ENCODE measurements around the gene PVALB.
A peak's percentile ranks its signal among the peaks of the same experiment; 100 is the strongest.

Gene PVALB

GRCh38 chr22:36809351-36809750, 7.5 kb downstream of the PVALB start:
- DNase-seq (ENCODE audit: insufficient read length, low spot score) (no peak), FAIRE-seq (no peak)
- TF ChIP-seq POU2F2 (IDR thresholded peaks at IDR 0.05; ENCODE audit: low read depth, low read length) (no peak), SPI1 (IDR thresholded peaks at IDR 0.05; ENCODE audit: low read depth, low read length) (no peak), POLR2A (IDR thresholded peaks at IDR 0.05; ENCODE audit: low read depth, low read length) (no peak), TAF1 (IDR thresholded peaks at IDR 0.05; ENCODE audit: low read depth, low read length) (no peak), PAX5 (IDR thresholded peaks at IDR 0.05; ENCODE audit: insufficient read depth, low read length, severe bottlenecking) (no peak), POLR2AphosphoS5 (IDR thresholded peaks at IDR 0.05; ENCODE audit: low read depth, low read length) (no peak)

DNA sequence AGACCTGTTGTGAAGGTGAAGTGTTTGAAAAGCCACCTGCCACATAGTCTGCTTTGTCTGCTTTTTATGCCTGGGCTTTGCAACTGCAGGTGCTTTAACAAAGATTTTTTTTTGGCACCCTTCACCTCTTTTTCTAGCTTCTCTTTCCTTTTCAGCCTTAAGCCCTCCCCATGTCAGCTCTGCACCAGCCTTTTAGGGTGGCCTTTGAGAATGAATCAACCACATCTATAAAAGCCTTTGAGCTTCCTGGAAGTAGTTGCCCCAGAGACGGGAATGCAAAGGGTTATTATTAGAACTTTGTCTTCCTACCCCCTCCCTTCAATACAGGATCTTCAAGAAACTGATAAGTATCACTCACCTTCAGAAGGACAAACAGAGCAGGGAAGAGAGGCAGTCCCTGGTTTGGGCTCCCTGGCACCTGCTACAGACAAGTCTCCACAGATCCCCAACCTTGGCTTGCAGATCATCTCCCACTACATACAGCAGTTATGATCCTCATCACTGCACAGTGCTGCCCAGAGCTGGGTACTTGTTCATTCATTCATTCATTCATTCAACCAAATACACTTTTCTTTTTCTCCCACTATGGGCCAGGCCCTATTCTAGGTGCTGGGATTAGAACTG, 8.0 kb downstream of the PVALB start:
- TF ChIP-seq SPI1 (IDR thresholded peaks at IDR 0.05; ENCODE audit: low read depth, low read length) (no peak), TAF1 (IDR thresholded peaks at IDR 0.05; ENCODE audit: low read depth, low read length) (no peak), POLR2A (IDR thresholded peaks at IDR 0.05; ENCODE audit: low read depth, low read length) (no peak), POLR2AphosphoS5 (IDR thresholded peaks at IDR 0.05; ENCODE audit: low read depth, low read length) (no peak), POU2F2 (IDR thresholded peaks at IDR 0.05; ENCODE audit: low read depth, low read length) (no peak), PAX5 (IDR thresholded peaks at IDR 0.05; ENCODE audit: insufficient read depth, low read length, severe bottlenecking) (no peak)
- FAIRE-seq (no peak), DNase-seq (ENCODE audit: insufficient read length, low spot score) (no peak)

DNA sequence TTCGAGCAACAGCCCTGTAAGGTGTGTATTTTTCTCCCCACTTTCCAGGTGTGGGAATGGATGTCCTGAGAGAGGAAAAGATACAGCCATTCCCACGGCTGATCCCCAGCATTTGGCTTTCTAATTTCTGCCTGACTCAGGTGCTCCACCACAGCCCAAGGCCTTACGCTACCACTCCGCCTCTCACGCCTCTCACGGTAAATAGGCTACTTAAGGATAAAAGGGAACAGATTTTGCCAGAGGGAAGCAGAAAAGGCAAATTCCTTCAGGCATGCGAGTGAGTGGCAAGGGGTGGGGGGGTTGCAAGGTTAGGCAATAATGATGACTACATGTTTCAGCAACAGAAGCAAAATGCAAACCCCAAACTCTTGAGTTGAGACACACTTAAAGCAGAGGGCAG, 9.2 kb downstream of the PVALB start:
- TF ChIP-seq TAF1 (IDR thresholded peaks at IDR 0.05; ENCODE audit: low read depth, low read length) (no peak), POU2F2 (IDR thresholded peaks at IDR 0.05; ENCODE audit: low read depth, low read length) (no peak)
- no peak for FAIRE-seq

GRCh38 chr22:36806835-36807234, 10.0 kb downstream of the PVALB start:
- no peak for DNase-seq (ENCODE audit: insufficient read length, low spot score)
- no peak for FAIRE-seq
- TF ChIP-seq PAX5 (IDR thresholded peaks at IDR 0.05; ENCODE audit: insufficient read depth, low read length, severe bottlenecking): no peak
- TF ChIP-seq POLR2A (IDR thresholded peaks at IDR 0.05; ENCODE audit: low read depth, low read length): no peak
- no peak for TF ChIP-seq TAF1 (IDR thresholded peaks at IDR 0.05; ENCODE audit: low read depth, low read length)
- no peak for TF ChIP-seq POU2F2 (IDR thresholded peaks at IDR 0.05; ENCODE audit: low read depth, low read length)
- TF ChIP-seq POLR2AphosphoS5 (IDR thresholded peaks at IDR 0.05; ENCODE audit: low read depth, low read length): no peak
- no peak for TF ChIP-seq SPI1 (IDR thresholded peaks at IDR 0.05; ENCODE audit: low read depth, low read length)

More for the DNA sequence above, 9.2 kb downstream of the PVALB start:
- DNase-seq (ENCODE audit: insufficient read length, low spot score): no peak

- FAIRE-seq (no peak), DNase-seq (ENCODE audit: insufficient read length, low spot score) (no peak)
- TF ChIP-seq PAX5 (IDR thresholded peaks at IDR 0.05; ENCODE audit: insufficient read depth, low read length, severe bottlenecking) (no peak), POLR2AphosphoS5 (IDR thresholded peaks at IDR 0.05; ENCODE audit: low read depth, low read length) (no peak), POLR2A (IDR thresholded peaks at IDR 0.05; ENCODE audit: low read depth, low read length) (no peak), SPI1 (IDR thresholded peaks at IDR 0.05; ENCODE audit: low read depth, low read length) (no peak), TAF1 (IDR thresholded peaks at IDR 0.05; ENCODE audit: low read depth, low read length) (no peak), POU2F2 (IDR thresholded peaks at IDR 0.05; ENCODE audit: low read depth, low read length) (no peak)
Measured at GRCh38 chr22:36803358-36803757, 13.5 kb downstream of the PVALB start.

DNA sequence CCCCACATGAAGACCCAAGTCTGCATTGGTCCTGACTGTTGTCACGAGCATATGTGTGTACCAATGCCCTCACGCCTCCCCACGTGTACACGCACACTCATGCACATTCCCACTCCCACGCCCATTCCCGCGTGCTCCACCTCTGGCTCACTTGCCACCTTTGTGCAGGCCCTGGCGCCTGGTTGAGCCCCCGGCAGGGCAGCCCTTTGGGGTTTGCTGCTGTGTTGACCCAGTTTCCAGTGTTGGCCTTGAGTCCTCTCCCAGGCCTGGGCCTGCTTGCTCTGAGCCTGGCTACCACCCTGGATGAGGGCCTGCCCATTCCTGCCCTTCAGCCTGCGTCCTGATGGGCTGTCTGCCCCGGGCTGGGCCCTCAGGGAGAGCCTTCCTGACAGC, 18.2 kb downstream of the PVALB start:
- FAIRE-seq: no peak
- TF ChIP-seq TAF1 (IDR thresholded peaks at IDR 0.05; ENCODE audit: low read depth, low read length) (no peak), PAX5 (IDR thresholded peaks at IDR 0.05; ENCODE audit: insufficient read depth, low read length, severe bottlenecking) (no peak), POU2F2 (IDR thresholded peaks at IDR 0.05; ENCODE audit: low read depth, low read length) (no peak), POLR2A (IDR thresholded peaks at IDR 0.05; ENCODE audit: low read depth, low read length) (no peak), SPI1 (IDR thresholded peaks at IDR 0.05; ENCODE audit: low read depth, low read length) (no peak), POLR2AphosphoS5 (IDR thresholded peaks at IDR 0.05; ENCODE audit: low read depth, low read length) (no peak)
- no peak for DNase-seq (ENCODE audit: insufficient read length, low spot score)

DNA sequence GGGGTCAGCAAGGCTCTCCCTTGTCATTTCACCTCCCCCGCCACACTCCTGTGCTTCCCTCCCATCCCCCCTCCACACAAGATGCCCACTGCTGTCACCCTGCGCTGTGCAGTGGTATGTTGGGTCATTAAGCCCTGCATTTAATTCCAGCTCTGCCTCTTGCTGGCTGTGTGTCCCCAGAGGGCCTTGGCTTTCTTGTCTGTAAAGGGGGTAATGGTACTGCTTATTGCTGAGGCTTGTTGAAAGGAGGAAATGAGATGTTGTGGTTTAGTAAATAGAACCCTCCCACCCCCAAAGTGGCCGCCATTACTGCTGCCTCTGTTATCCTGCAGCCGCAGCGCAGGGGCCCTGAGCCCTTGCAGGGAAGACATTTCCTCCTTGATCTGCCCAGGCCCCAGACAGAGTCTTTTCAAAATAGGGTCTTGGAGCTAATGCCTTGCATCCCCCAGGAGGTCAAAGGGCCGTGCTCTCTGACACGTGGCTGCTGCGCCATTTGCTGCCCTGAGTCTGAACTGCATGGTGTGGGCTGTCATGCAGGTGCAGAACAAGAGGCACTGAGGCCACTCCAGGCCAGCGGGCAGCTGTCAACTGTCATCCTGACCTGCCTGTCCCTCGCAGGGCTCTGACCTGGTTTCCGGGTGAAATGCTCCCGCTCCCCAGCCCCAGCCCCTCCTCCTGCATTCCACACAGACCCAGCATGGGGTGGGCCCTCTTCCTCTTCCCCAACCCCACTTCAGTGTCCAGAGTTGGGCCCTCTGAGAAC, 18.7 kb downstream of the PVALB start:
- FAIRE-seq (peak; percentile 72), DNase-seq (ENCODE audit: insufficient read length, low spot score) (no peak)
- TF ChIP-seq SPI1 (IDR thresholded peaks at IDR 0.05; ENCODE audit: low read depth, low read length): peak; percentile 85
- no peak for TF ChIP-seq POU2F2 (IDR thresholded peaks at IDR 0.05; ENCODE audit: low read depth, low read length)

DNA sequence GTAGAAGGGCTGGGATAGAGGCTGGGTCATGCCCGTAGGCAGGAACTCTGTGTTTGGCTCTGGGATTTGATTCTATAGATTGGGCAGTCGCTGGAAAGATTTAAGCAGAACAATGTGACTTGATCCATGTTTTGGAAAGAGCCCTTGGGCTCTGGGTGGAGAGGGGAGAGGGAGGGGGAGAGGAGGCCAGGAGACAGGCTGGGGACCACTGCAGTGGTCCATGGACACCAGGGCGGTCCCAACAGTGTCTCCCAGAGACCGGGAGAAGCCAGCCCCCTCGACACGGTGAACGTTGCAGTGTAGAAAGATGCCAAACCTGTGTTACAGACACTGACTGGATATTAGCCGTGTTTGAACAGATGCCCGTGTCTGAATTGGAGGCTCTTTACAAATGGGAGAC, 19.5 kb downstream of the PVALB start:
- DNase-seq (ENCODE audit: insufficient read length, low spot score): no peak
- no peak for TF ChIP-seq POLR2AphosphoS5 (IDR thresholded peaks at IDR 0.05; ENCODE audit: low read depth, low read length)
- TF ChIP-seq SPI1 (IDR thresholded peaks at IDR 0.05; ENCODE audit: low read depth, low read length): no peak
- TF ChIP-seq POLR2A (IDR thresholded peaks at IDR 0.05; ENCODE audit: low read depth, low read length): no peak
- TF ChIP-seq TAF1 (IDR thresholded peaks at IDR 0.05; ENCODE audit: low read depth, low read length): no peak
- no peak for TF ChIP-seq POU2F2 (IDR thresholded peaks at IDR 0.05; ENCODE audit: low read depth, low read length)
- no peak for TF ChIP-seq PAX5 (IDR thresholded peaks at IDR 0.05; ENCODE audit: insufficient read depth, low read length, severe bottlenecking)
- FAIRE-seq: no peak

DNA sequence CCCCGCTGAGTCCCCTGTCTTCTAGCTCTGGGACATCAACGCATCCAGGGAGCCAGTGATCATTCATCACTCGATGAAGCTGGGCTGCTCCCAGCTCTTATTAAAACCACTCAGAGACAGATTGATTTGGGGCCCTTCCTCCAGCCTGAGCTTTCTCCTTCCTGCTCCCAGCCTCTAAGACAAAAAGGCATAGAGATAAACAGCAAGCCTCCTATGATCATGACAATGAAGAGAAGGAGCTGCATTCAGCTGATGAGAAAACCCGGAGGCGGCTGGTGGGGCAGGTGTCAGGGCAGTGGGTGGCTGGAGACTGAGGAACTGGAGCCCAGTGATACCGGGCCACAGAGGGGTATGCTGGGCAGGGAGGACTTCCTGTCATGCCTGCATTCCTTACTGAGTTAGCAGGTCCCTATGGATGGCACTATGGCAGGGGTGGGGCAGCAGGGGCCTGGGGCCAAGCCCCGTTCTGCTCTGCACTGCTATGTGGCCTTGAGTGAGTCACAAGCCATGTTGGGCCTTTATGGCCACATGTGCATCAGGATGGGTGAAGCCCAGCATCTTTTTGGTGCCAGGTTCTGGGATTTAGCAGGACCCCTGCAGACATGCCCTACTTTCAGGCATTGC, 20.2 kb downstream of the PVALB start:
- TF ChIP-seq PAX5 (IDR thresholded peaks at IDR 0.05; ENCODE audit: insufficient read depth, low read length, severe bottlenecking) (no peak), POLR2A (IDR thresholded peaks at IDR 0.05; ENCODE audit: low read depth, low read length) (no peak), TAF1 (IDR thresholded peaks at IDR 0.05; ENCODE audit: low read depth, low read length) (no peak), POU2F2 (IDR thresholded peaks at IDR 0.05; ENCODE audit: low read depth, low read length) (no peak), POLR2AphosphoS5 (IDR thresholded peaks at IDR 0.05; ENCODE audit: low read depth, low read length) (no peak), SPI1 (IDR thresholded peaks at IDR 0.05; ENCODE audit: low read depth, low read length) (no peak)
- DNase-seq (ENCODE audit: insufficient read length, low spot score): no peak
- FAIRE-seq: no peak
